Breast epithelium (tissue), 3 donors: ENCODE results near the gene BEST1.

ENCODE experiments used
- CTCF ChIP-seq, 3 donors: fragments of 450-650 bp; IDR thresholded peaks; one replicate each; pipeline ENCODE4 v1.5.1; 2016 to 2017; ENCODE audit warnings: antibody characterized with exemption in 3 of 3, mild to moderate bottlenecking in 3 of 3, moderate library complexity in 3 of 3
- POLR2AphosphoS5 ChIP-seq, 3 donors: sonication (generic); formaldehyde crosslinking; IDR thresholded peaks; one replicate each; pipeline ENCODE4 v1.6.1; 2017; ENCODE audit warnings: antibody characterized with exemption in 3 of 3

DNA sequence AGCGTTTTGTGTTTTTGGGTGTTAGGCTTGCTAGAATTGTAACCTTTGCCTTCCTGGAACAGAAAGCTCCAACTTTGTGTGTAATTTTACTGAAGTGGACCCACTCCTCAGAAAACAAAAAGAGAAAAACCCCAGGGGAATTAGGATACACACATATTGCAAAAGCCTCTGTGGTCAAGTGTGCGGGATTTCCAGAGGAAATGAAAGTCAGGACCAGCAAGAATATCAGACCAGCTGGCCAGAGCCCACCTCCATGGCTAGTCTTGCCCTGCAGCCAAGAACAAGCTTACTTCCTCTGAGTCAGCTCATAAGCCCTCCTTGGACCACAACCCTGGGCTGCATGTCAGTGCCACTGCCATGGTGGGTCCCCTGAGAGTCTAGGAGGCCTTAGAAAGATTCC lies 54.3 kb downstream of the BEST1 start:
- TF ChIP-seq CTCF (IDR thresholded peaks at IDR 0.05) (no peak), POLR2AphosphoS5 (IDR thresholded peaks at IDR 0.05) (no peak)
